Heart right ventricle (tissue), 16 donors: Measurements from ENCODE around the gene ADK. TPM values are rescaled to one million over a fixed set of nuclear protein-coding genes. Genes with fewer than 3 reads are reported as not detected.

Experiments
- ATAC-seq, 8 donors: fragments of 200-7000 bp; cut with Tn5 transposase; one replicate each; pipeline ENCODE4 v1.9.1; 2020; ENCODE audit warnings: mild to moderate bottlenecking in 8 of 8, moderate library complexity in 8 of 8, moderate number of reproducible peaks in 1 of 8
- DNase-seq, 2 donors: peaks; one replicate each; pipeline ENCODE4 v3.0.0-alpha.2; 2020
- H3K27ac ChIP-seq, 10 donors: fragments of 200-600 bp; sonication (generic) in 2 of 10; one replicate each; pipeline versions ENCODE4 v1.5.0 to v1.8.0; 2020 to 2022; ENCODE audit warnings: mild to moderate bottlenecking in 3 of 10
- H3K27me3 ChIP-seq, 7 donors: fragments of 200-600 bp; one replicate each; pipeline ENCODE4 v1.8.0; 2021 to 2022; ENCODE audit warnings: mild to moderate bottlenecking in 2 of 7
- H3K36me3 ChIP-seq, 9 donors: fragments of 200-600 bp; sonication (generic) in 1 of 9; one replicate each; pipeline versions ENCODE4 v1.5.0 to v1.8.0; 2020 to 2022; ENCODE audit warnings: mild to moderate bottlenecking in 2 of 9
- H3K4me1 ChIP-seq, 9 donors: fragments of 200-600 bp; sonication (generic) in 1 of 9; one replicate each; pipeline versions ENCODE4 v1.5.0 to v1.8.0; 2020 to 2022; ENCODE audit warnings: mild to moderate bottlenecking in 4 of 9
- H3K4me3 ChIP-seq, 10 donors: fragments of 200-600 bp; sonication (generic) in 2 of 10; one replicate each; pipeline versions ENCODE4 v1.5.0 to v1.8.0; 2020 to 2022; ENCODE audit warnings: mild to moderate bottlenecking in 7 of 10, moderate library complexity in 2 of 10
- H3K9me3 ChIP-seq, 11 donors: fragments of 200-600 bp in 10 of 11; sonication (generic) in 2 of 11; one replicate each; pipeline versions ENCODE4 v1.5.0 to v1.8.0; 2013 to 2022; ENCODE audit warnings: mild to moderate bottlenecking in 2 of 11, control low read depth in 1 of 11, moderate library complexity in 1 of 11
- CTCF ChIP-seq, 9 donors: fragments of 200-600 bp; sonication (generic) in 2 of 9; IDR thresholded peaks; one replicate each; pipeline versions ENCODE4 v1.5.0 to v1.8.0; 2021 to 2022; ENCODE audit warnings: antibody characterized with exemption in 9 of 9, mild to moderate bottlenecking in 5 of 9, moderate library complexity in 1 of 9
- WGBS, 2 donors: extraction: QIAGEN DNeasy Blood & Tissue Kit; methylation state at CpG; one replicate each; pipeline ENCODE4 v1.1.7; 2013; ENCODE audit warnings: inconsistent platforms in 1 of 2; 5-methylcytosine and 5-hydroxymethylcytosine counted together
- intact Hi-C, 10 donors: fragments of 100-400 bp; cut with DNase I; formaldehyde crosslinking; loops; one replicate each; pipeline versions ENCODE4 v1.11.1 to v1.14.2; 2022
- polyA plus RNA-seq, 2 donors: library from polyadenylated mRNA; stranded (reverse); fragments of 200-250 nt; gene quantifications; one replicate each; pipeline ENCODE4 v1.2.3, GENCODE V29; 2013
- total RNA-seq, 10 donors: library from RNA; stranded (reverse); fragmentation: NEBNext Ultra II Directional in 3 of 10; extraction: Animal tissue kit (Norgen Biotek cat#: 25700) in 3 of 10; gene quantifications; one replicate each; pipeline versions ENCODE4 v1.2.1 to v1.2.4, GENCODE V29; 2021 to 2023
- donor health status: Arrhythmogenic right ventricular cardiomyopathy.
- donor health status: ischemic (EF 13 %, LVEDD 7.1; RV severe dilation, severe dysfunction).
- donor health status: healthy with polysubstance abuse.
- donor health status: DM: no; HTN: yes; CAD: no.
- donor health status: DM: no; HTN: no; CAD: no.
- donor health status: ischemic (EF 25% LVEDD 6.9; RV normal size, moderate dysfunction).
- donor health status: ischemic (EF 25% LVEDD 5.7; RV mildly dilated, moderate dysfunction).
- donor health status: healthy.
- donor health status: DM: yes; HTN: yes; CAD: no.
- donor health status: Ischemic cardiomyopathy.
- donor health status: ischemic (EF 35%, LVEDD 5.7; RV mildly dilated, moderate dysfunction).
- donor health status: nonischemic (EF 11% LVEDD 7.7; RV severe dilation, severe dysfunction).
- donor health status: DM: yes; HTN: yes; CAD: no.
- donor health status: PGD.
- donor health status: ischemic (EF 29% LVEDD 5.4; RV normal size, mild dysfunction).
- donor health status: nonischemic (EF 23%, LVEDD 6.1; RV moderate dilation, normal function).

The ADK gene
- total and polyA plus RNA-seq, 12 donors: 13.0 to 50.0 (median 39.1) TPM

- peak in 5 of 8 donors; percentile 35 to 61 (median 49) for ATAC-seq
- Histone ChIP-seq H3K27me3 (no peaks in the 10 kb centered on the region), H3K27ac (peak overlapping the region in 4 of 10 donors; percentile 17 to 75 (median 28)), H3K4me3 (peak overlapping the region in 1 of 10 donors; percentile 1), H3K9me3 (no peaks in the 10 kb centered on the region), H3K4me1 (peaks cover 0 to 31% (median 11%) of the 10 kb centered on the region in 9 donors), H3K36me3 (no peaks in the 10 kb centered on the region)
- DNase-seq: no peak
- TF ChIP-seq CTCF (IDR thresholded peaks at IDR 0.05): no peak
- WGBS, 2 donors: 39 to 48% methylated on average over 3 of the region's 3 CpGs
- intact Hi-C loops: no loop called here
These were observed 39.0 kb downstream of the ADK start for GRCh38 chr10:74189999-74190421.

- no peak for TF ChIP-seq CTCF (IDR thresholded peaks at IDR 0.05)
- intact Hi-C loops: no loop called here
- DNase-seq: no peak
These were observed 39.5 kb downstream of the ADK start for GRCh38 chr10:74190494-74190893.

GRCh38 chr10:74194545-74194944, 43.5 kb downstream of the ADK start:
- H3K27me3 ChIP-seq: no peaks in the 10 kb centered on the region
- no peaks in the 10 kb centered on the region for H3K36me3 ChIP-seq
- H3K4me3 ChIP-seq: no peak overlapping the region
- H3K27ac ChIP-seq: no peak overlapping the region
- no peak for DNase-seq
- no peak for TF ChIP-seq CTCF (IDR thresholded peaks at IDR 0.05)
- no peak for ATAC-seq
- peaks cover 0 to 26% (median 11%) of the 10 kb centered on the region in 9 donors for H3K4me1 ChIP-seq
- 71 to 72% methylated on average over 3 of the region's 3 CpGs for WGBS, 2 donors
- H3K9me3 ChIP-seq: no peaks in the 10 kb centered on the region
- intact Hi-C loops: no loop called here

More at GRCh38 chr10:74190494-74190893, 39.5 kb downstream of the ADK start:
- no peak for ATAC-seq
- Histone ChIP-seq H3K9me3 (no peaks in the 10 kb centered on the region), H3K36me3 (no peaks in the 10 kb centered on the region), H3K27me3 (no peaks in the 10 kb centered on the region), H3K27ac (peak overlapping the region in 4 of 10 donors; percentile 17 to 75 (median 28)), H3K4me1 (peaks cover 0 to 31% (median 11%) of the 10 kb centered on the region in 9 donors), H3K4me3 (no peak overlapping the region)

GRCh38 chr10:74194999-74195398, 44.0 kb downstream of the ADK start:
- intact Hi-C loops: no loop called here
- no peak for TF ChIP-seq CTCF (IDR thresholded peaks at IDR 0.05)
- no peak for ATAC-seq

More at GRCh38 chr10:74194999-74195398, 44.0 kb downstream of the ADK start:
- Histone ChIP-seq H3K27me3 (no peaks in the 10 kb centered on the region), H3K9me3 (no peaks in the 10 kb centered on the region), H3K4me1 (peaks cover 0 to 22% (median 9%) of the 10 kb centered on the region in 9 donors), H3K36me3 (no peaks in the 10 kb centered on the region), H3K4me3 (no peak overlapping the region), H3K27ac (no peak overlapping the region)
- no peak for DNase-seq
- 69 to 75% methylated on average over 3 of the region's 3 CpGs for WGBS, 2 donors
